Testis (tissue), 2 donors: ENCODE data around the gene ANXA2.

Experiments
- POLR2A ChIP-seq: fragments of 450-650 bp; IDR thresholded peaks from one replicate; pipeline ENCODE4 v1.6.1; 2017; ENCODE audit warnings: antibody characterized with exemption, mild to moderate bottlenecking, moderate library complexity
- TF ChIP-seq, protein P1 (sequence below), 3 experiments: fragments of 450-650 bp in 2 of 3; fragments of 200-600 bp in 1 of 3; sonication (generic) in 1 of 3; IDR thresholded peaks; one replicate each; pipeline ENCODE4 v1.5.1; 2016 to 2019; ENCODE audit warnings: antibody characterized with exemption in 3 of 3, mild to moderate bottlenecking in 2 of 3, moderate library complexity in 1 of 3

DNA sequence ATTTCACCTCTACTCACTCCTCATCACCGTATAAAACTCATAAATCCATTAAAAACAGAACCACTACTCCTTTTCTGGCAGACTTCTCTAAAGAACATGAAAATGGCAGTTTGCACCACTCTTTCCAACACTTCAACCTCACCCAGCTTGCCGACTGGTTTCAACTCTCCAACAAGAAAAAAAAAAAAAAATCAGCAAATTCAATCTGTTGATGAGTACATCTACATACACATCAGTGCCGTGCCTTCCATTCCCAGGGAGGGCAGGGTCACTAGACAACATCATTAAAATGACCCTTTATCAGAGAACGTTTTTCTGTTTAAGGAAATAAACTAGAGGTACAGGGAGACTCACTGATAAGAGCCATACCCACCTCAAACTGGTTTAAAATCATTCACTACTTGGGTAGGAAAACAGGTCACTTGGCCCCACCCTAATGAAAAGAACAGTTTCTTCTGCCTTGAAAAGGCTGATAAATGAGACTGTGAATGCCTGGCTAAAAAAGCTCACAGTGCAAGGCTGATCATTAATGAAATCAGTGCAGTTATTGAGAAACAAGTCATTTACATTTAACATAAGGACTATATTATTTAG is 6.0 kb downstream of the ANXA2 start:
- no peak for TF ChIP-seq POLR2A
- TF ChIP-seq, protein P1, sequence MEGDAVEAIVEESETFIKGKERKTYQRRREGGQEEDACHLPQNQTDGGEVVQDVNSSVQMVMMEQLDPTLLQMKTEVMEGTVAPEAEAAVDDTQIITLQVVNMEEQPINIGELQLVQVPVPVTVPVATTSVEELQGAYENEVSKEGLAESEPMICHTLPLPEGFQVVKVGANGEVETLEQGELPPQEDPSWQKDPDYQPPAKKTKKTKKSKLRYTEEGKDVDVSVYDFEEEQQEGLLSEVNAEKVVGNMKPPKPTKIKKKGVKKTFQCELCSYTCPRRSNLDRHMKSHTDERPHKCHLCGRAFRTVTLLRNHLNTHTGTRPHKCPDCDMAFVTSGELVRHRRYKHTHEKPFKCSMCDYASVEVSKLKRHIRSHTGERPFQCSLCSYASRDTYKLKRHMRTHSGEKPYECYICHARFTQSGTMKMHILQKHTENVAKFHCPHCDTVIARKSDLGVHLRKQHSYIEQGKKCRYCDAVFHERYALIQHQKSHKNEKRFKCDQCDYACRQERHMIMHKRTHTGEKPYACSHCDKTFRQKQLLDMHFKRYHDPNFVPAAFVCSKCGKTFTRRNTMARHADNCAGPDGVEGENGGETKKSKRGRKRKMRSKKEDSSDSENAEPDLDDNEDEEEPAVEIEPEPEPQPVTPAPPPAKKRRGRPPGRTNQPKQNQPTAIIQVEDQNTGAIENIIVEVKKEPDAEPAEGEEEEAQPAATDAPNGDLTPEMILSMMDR (IDR thresholded peaks at IDR 0.05): no peak
